SU-DHL-6 (cell line): ENCODE measurements around the gene BZW2.

Experiments
- H2AFZ ChIP-seq: fragments of 200-600 bp; sonication (generic); 2 replicates; pipeline ENCODE4 v1.6.1; 2014; ENCODE audit warnings: low read depth, mild to moderate bottlenecking, moderate library complexity, mixed read lengths, antibody characterized with exemption, low read length; ENCODE audit not compliant: severe bottlenecking
- H3F3A ChIP-seq: fragments of 200-600 bp; shearing (Covaris generic); 2 replicates; pipeline ENCODE4 v1.6.0; 2016; ENCODE audit warnings: antibody characterized with exemption, mild to moderate bottlenecking; ENCODE audit not compliant: insufficient read depth
- H3K27ac ChIP-seq: fragments of 200-600 bp; sonication (generic); 2 replicates; pipeline ENCODE4 v1.5.1; 2016; ENCODE audit warnings: low read depth, mild to moderate bottlenecking, low read length, moderate library complexity, mixed read lengths
- H3K27me3 ChIP-seq: fragments of 200-600 bp; sonication (generic), shearing (Covaris generic); 2 replicates; pipeline ENCODE4 v1.6.0; 2014; ENCODE audit warnings: mild to moderate bottlenecking, low read length
- H3K36me3 ChIP-seq: fragments of 200-600 bp; sonication (generic); 2 replicates; pipeline ENCODE4 v1.6.1; 2014; ENCODE audit warnings: mild to moderate bottlenecking, low read length, mixed read lengths
- H3K4me2 ChIP-seq: fragments of 300-600, 200-600 bp; shearing (Covaris generic), sonication (generic); 2 replicates; pipeline ENCODE4 v1.6.0; 2014; ENCODE audit warnings: low read length, low read depth, mild to moderate bottlenecking; ENCODE audit not compliant: poor library complexity, severe bottlenecking
- H3K4me3 ChIP-seq: fragments of 200-600 bp; sonication (generic); 2 replicates; pipeline ENCODE4 v1.5.1; 2014; ENCODE audit warnings: antibody characterized with exemption, low read length, mild to moderate bottlenecking, mixed read lengths; ENCODE audit not compliant: insufficient read depth, poor library complexity, severe bottlenecking
- H3K79me2 ChIP-seq: fragments of 200-600 bp; sonication (generic); 2 replicates; pipeline ENCODE4 v1.6.1; 2014; ENCODE audit warnings: mild to moderate bottlenecking, low read length, moderate library complexity; ENCODE audit not compliant: insufficient read depth
- H3K9ac ChIP-seq: fragments of 200-600 bp; sonication (generic); 2 replicates; pipeline ENCODE4 v1.7.0; 2014; ENCODE audit warnings: mild to moderate bottlenecking, low read length
- H3K9me2 ChIP-seq: fragments of 200-600 bp; sonication (generic); replicated peaks from 2 replicates; pipeline ENCODE4 v1.6.1; 2014; ENCODE audit warnings: low read length; ENCODE audit not compliant: insufficient read depth
- H3K9me3 ChIP-seq: fragments of 200-600 bp; sonication (generic); 2 replicates; pipeline ENCODE4 v1.6.1; 2014; ENCODE audit warnings: low read length, mixed read lengths; ENCODE audit not compliant: insufficient read depth
- H4K20me1 ChIP-seq: fragments of 200-600 bp; sonication (generic); 2 replicates; pipeline ENCODE4 v1.6.1; 2014; ENCODE audit warnings: low read depth, mild to moderate bottlenecking, antibody characterized with exemption, low read length, moderate library complexity, mixed read lengths
- EZH2phosphoT487 ChIP-seq: fragments of 200-600 bp; sonication (generic), shearing (Covaris generic); conservative IDR thresholded peaks from 2 replicates; pipeline ENCODE4 v1.6.1; 2018; ENCODE audit warnings: mild to moderate bottlenecking, antibody characterized with exemption, low read length, moderate library complexity, mixed read lengths
- TF ChIP-seq, protein P1 (sequence below): fragments of 200-600 bp; sonication (generic); IDR thresholded peaks from one replicate; pipeline ENCODE4 v1.5.1; 2017; ENCODE audit warnings: antibody characterized with exemption, mild to moderate bottlenecking, low read length, moderate library complexity; ENCODE audit not compliant: insufficient read depth, poor library complexity, severe bottlenecking

BZW2 gene

DNA sequence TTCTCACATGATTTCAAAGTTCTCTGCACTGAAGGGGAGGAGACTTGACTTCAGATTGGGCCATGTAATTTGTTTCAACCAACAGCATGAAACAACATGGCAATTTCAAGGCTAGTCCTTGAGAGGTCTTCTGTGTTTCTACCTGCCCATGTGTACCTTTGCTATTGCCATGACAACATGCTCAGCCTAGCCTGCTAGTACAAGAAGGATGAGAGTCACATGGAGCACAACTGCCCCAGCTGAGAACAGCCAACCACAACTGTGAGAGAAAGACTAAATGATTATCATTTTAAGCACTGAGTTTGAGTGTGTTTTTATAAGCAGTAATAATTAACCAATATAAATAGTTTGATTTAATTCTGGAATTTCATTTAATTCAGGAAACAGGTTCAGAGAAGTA lies 42.3 kb upstream of the BZW2 start:
- Histone ChIP-seq H3K9me3 (no peaks in the 10 kb centered on the region), H4K20me1 (no peaks in the 10 kb centered on the region), H3K27me3 (no peaks in the 10 kb centered on the region), H3K36me3 (no peaks in the 10 kb centered on the region), H3K4me3 (no peak overlapping the region), H3K9ac (no peak overlapping the region), H3K27ac (no peak overlapping the region), H3F3A (no peaks in the 10 kb centered on the region), H3K79me2 (no peaks in the 10 kb centered on the region), H3K4me2 (no peak overlapping the region), H3K9me2 (no peaks in the 10 kb centered on the region), H2AFZ (no peak overlapping the region)
- TF ChIP-seq, protein P1, sequence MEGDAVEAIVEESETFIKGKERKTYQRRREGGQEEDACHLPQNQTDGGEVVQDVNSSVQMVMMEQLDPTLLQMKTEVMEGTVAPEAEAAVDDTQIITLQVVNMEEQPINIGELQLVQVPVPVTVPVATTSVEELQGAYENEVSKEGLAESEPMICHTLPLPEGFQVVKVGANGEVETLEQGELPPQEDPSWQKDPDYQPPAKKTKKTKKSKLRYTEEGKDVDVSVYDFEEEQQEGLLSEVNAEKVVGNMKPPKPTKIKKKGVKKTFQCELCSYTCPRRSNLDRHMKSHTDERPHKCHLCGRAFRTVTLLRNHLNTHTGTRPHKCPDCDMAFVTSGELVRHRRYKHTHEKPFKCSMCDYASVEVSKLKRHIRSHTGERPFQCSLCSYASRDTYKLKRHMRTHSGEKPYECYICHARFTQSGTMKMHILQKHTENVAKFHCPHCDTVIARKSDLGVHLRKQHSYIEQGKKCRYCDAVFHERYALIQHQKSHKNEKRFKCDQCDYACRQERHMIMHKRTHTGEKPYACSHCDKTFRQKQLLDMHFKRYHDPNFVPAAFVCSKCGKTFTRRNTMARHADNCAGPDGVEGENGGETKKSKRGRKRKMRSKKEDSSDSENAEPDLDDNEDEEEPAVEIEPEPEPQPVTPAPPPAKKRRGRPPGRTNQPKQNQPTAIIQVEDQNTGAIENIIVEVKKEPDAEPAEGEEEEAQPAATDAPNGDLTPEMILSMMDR = no peak
- no peak for TF ChIP-seq EZH2phosphoT487

DNA sequence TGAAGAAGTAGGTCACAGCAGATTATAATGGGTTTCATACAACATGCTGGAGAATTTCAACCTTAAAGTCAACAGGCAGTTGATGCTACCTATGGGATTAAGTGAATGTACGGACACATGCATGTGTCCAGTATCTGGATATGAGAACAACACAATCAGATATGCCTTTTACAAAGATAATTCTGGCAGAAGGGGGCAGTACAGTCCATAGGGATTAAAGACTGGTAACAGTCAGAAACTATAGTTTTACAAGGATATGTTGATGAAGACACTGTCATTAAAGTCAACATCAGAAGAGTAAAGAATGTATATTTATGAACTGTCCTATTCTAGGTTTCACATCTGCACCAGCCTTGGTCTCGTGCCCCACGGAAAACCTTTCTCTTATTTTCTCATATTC lies 41.9 kb upstream of the BZW2 start:
- no peak overlapping the region for H3K27ac ChIP-seq
- no peaks in the 10 kb centered on the region for H4K20me1 ChIP-seq
- no peak overlapping the region for H2AFZ ChIP-seq
- no peaks in the 10 kb centered on the region for H3K9me3 ChIP-seq
- H3K9me2 ChIP-seq = no peaks in the 10 kb centered on the region
- no peaks in the 10 kb centered on the region for H3K27me3 ChIP-seq
- TF ChIP-seq EZH2phosphoT487 = no peak
- TF ChIP-seq, protein P1 = peak; percentile 14
- no peaks in the 10 kb centered on the region for H3K79me2 ChIP-seq
- H3K4me2 ChIP-seq = no peak overlapping the region
- H3K9ac ChIP-seq = no peak overlapping the region
- no peak overlapping the region for H3K4me3 ChIP-seq
- H3F3A ChIP-seq = no peaks in the 10 kb centered on the region
- no peaks in the 10 kb centered on the region for H3K36me3 ChIP-seq

DNA sequence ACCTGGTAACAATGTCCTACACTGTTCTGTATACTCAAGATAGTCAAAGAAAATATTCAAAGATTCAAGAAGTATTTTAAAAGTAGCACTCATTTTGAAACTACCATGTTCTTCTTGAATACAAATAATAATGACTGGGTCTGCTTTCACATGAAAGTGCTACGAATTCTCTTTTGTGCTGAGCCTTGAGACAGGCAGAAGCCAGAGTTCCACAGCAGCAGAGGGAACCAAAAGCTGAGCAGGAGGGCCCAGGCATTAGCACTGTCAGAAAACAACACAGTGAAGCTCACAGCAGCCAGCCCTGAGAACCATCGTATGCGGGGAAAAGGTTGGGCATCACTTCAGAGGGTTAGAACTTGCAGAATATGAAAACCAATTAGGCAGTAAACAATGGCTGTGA lies 39.3 kb upstream of the BZW2 start:
- TF ChIP-seq EZH2phosphoT487 = no peak
- TF ChIP-seq, protein P1 = no peak
- Histone ChIP-seq H3K9ac (no peak overlapping the region), H3K4me2 (no peak overlapping the region), H2AFZ (no peak overlapping the region), H4K20me1 (no peaks in the 10 kb centered on the region), H3K36me3 (no peaks in the 10 kb centered on the region), H3F3A (no peaks in the 10 kb centered on the region), H3K9me3 (no peaks in the 10 kb centered on the region), H3K27ac (no peak overlapping the region), H3K27me3 (no peaks in the 10 kb centered on the region), H3K4me3 (no peak overlapping the region), H3K79me2 (no peaks in the 10 kb centered on the region), H3K9me2 (no peaks in the 10 kb centered on the region)
